ENCODE results near the gene TEAD2.
"Not testable (repeated sequence)": the region's sequence is repeated elsewhere in the genome, so short reads cannot be mapped to it uniquely, and the experiment has no call there.

TEAD2 gene

DNA sequence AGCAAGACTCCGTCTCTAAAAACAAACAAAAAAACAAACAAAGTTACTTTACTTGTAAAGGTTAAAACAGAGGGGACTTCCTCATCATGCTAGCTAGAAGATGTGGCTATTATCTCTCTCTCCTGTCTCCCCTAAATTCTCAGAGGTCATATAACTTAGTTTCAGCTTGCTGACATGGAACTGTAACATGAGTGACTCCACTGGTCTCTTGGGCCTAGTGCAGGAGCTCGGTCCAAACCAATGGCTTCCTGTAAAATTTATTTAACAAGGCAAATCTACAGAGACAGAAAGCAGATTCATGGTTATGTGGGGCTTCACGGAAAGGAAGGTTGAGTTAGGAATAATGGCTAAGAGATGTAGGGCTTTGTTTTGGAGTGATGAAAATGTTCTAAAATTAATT, 16.3 kb upstream of the TEAD2 start:
- H3K27me3 Mint-ChIP-seq (ENCODE audit: low read depth, poor library complexity): peaks cover 6% of the 10 kb centered on the region
- H3K27ac Mint-ChIP-seq: peak overlapping the region; percentile 81
- H3K4me1 Mint-ChIP-seq: peaks cover 7% of the 10 kb centered on the region
- DNase-seq: no peak
- H3K9me3 Mint-ChIP-seq: peaks cover 20% of the 10 kb centered on the region
- H3K4me3 Mint-ChIP-seq: no peak overlapping the region
- TF ChIP-seq, protein P1, sequence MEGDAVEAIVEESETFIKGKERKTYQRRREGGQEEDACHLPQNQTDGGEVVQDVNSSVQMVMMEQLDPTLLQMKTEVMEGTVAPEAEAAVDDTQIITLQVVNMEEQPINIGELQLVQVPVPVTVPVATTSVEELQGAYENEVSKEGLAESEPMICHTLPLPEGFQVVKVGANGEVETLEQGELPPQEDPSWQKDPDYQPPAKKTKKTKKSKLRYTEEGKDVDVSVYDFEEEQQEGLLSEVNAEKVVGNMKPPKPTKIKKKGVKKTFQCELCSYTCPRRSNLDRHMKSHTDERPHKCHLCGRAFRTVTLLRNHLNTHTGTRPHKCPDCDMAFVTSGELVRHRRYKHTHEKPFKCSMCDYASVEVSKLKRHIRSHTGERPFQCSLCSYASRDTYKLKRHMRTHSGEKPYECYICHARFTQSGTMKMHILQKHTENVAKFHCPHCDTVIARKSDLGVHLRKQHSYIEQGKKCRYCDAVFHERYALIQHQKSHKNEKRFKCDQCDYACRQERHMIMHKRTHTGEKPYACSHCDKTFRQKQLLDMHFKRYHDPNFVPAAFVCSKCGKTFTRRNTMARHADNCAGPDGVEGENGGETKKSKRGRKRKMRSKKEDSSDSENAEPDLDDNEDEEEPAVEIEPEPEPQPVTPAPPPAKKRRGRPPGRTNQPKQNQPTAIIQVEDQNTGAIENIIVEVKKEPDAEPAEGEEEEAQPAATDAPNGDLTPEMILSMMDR (IDR thresholded peaks at IDR 0.05): no peak
- peaks cover 10% of the 10 kb centered on the region for H3K36me3 Mint-ChIP-seq (ENCODE audit: low read depth)

DNA sequence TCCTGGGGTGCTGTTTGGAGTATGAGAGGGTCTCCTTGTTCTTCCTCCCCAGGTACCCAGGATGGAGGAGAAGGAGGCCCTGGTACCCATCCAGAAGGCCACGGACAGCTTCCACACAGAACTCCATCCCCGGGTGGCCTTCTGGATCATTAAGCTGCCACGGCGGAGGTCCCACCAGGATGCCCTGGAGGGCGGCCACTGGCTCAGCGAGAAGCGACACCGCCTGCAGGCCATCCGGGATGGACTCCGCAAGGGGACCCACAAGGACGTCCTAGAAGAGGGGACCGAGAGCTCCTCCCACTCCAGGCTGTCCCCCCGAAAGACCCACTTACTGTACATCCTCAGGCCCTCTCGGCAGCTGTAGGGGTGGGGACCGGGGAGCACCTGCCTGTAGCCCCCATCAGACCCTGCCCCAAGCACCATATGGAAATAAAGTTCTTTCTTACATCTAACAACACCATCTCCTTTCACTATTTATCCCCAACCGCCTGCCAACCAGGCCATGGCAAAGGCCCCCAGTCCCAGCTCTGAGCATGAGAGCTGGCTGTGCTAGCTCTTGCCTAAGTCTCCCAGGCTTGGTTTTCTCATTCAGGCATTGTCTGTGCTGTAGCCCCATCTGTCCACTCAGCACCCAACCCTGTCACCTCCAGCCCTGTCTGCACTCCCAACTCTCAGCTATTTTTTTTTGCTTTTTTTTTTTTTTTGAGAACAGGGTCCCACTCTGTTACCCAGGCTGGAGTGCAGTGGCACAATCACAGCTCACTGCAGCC, 12.6 kb upstream of the TEAD2 start:
- DNase-seq: no peak
- H3K9me3 Mint-ChIP-seq: peaks cover 12% of the 10 kb centered on the region
- H3K36me3 Mint-ChIP-seq (ENCODE audit: low read depth): peaks cover 5% of the 10 kb centered on the region

DNA sequence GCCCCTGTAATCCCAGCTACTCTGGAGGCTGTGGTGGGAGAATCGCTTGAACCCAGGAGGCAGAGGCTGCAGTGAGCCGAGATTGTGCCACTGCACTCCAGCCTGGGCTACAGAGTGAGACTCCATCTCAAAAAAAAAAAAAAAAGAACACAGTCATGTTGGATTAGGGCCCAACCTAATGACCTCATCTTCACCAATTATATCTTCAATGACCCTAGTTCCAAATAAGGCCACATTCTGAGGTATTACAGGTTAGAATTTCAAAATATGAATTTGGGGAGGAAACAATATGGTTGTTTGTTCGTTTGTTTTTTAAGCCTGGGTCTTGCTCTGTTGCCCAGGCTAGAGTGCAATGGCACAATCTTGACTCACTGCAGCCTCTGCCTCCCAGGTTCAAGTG, 11.0 kb upstream of the TEAD2 start:
- not testable (repeated sequence) for H3K4me3 Mint-ChIP-seq; H3K4me1 Mint-ChIP-seq; H3K27me3 Mint-ChIP-seq (ENCODE audit: low read depth, poor library complexity); H3K27ac Mint-ChIP-seq; DNase-seq
- Mint-ChIP-seq H3K9me3 (peaks cover 24% of the 10 kb centered on the region), H3K36me3 (ENCODE audit: low read depth) (peaks cover 11% of the 10 kb centered on the region)

More for the DNA sequence above, 12.6 kb upstream of the TEAD2 start:
- peaks cover 6% of the 10 kb centered on the region for H3K27me3 Mint-ChIP-seq (ENCODE audit: low read depth, poor library complexity)
- TF ChIP-seq, protein P1 (IDR thresholded peaks at IDR 0.05): no peak
- H3K4me3 Mint-ChIP-seq: no peak overlapping the region
- H3K4me1 Mint-ChIP-seq: peaks cover 7% of the 10 kb centered on the region
- H3K27ac Mint-ChIP-seq: peak overlapping the region; percentile 57

DNA sequence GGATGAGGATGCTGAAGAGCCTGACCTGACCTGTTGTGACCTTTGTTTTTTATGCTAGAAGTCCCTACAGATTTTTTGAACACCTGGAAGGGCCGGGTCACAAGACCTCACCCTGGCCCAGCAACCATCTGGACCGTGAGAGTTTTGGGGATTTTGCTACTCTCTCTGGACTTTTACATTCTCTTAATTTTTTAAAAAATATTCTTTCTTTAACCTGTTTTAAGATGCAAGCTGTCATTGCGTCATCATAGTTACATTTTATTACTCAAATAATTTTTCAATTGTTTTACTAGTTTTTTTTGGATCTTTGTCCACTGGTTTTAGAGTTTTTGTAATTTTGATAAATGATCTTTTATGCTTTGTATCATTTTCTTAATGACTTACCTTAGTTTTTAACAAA, 9.0 kb upstream of the TEAD2 start:
- H3K27ac Mint-ChIP-seq: no peak overlapping the region
- no peak overlapping the region for H3K4me3 Mint-ChIP-seq
- H3K27me3 Mint-ChIP-seq (ENCODE audit: low read depth, poor library complexity): peaks cover 6% of the 10 kb centered on the region
- H3K9me3 Mint-ChIP-seq: peaks cover 24% of the 10 kb centered on the region
- TF ChIP-seq, protein P1 (IDR thresholded peaks at IDR 0.05): no peak
- no peak for DNase-seq
- no peaks in the 10 kb centered on the region for H3K4me1 Mint-ChIP-seq
- H3K36me3 Mint-ChIP-seq (ENCODE audit: low read depth): peaks cover 11% of the 10 kb centered on the region

DNA sequence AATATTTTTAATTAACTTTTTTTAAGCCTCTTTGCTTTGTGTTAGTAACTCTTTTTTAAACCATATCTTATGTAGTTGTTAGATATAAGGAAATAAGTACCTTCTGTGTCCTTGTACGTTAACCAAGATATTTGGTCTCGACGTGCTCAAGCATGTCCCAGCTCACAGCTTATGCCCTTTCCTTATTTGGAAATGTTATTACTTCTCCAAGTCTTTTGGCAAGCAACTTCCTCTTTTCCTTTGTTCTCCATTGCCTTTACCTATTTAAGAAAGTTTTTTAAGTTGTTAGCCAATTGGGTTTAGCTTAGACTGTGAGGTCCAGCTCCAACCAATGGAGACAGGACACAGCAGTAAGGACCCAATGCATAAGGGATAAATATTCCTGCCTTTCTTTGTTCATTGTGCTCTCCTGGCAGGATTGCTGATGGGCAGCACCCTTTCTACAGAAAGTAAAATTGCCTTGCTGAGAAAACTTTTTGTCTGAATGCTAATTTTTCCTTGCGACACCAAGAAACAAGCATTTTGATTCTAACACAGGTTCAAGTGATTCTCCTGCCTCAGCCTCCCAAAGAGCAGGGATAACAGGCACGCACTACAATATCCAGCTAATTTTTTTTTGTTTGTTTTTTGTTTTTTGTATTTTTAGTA, 6.6 kb upstream of the TEAD2 start:
- no peak for DNase-seq
- Mint-ChIP-seq H3K4me1 (peaks cover 7% of the 10 kb centered on the region), H3K9me3 (peaks cover 24% of the 10 kb centered on the region), H3K4me3 (no peak overlapping the region), H3K27me3 (ENCODE audit: low read depth, poor library complexity) (no peaks in the 10 kb centered on the region), H3K36me3 (ENCODE audit: low read depth) (peaks cover 11% of the 10 kb centered on the region), H3K27ac (no peak overlapping the region)
- TF ChIP-seq, protein P1 (IDR thresholded peaks at IDR 0.05): no peak

DNA sequence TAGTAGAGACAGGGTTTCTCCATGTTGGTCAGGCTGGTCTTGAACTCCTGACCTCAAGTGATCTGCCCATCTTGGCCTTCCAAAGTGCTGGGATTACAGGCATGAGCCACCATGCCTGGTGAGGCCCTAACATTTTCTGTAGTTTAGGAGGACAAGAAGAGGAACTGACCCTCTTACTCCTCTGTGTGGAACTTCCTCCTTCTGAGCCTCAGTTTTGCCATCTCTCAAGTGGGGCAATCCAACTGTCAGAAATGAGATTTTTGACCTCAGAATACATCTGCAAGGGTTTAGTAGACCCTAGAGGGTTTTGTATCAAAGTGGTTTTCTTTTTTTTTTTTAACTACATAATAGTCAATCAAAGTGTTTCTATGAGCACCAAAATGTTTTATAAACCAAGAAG, 3.9 kb upstream of the TEAD2 start:
- H3K4me1 Mint-ChIP-seq: peaks cover 7% of the 10 kb centered on the region
- peaks cover 11% of the 10 kb centered on the region for H3K36me3 Mint-ChIP-seq (ENCODE audit: low read depth)
- DNase-seq: no peak
- H3K9me3 Mint-ChIP-seq: peaks cover 24% of the 10 kb centered on the region
- H3K27ac Mint-ChIP-seq: no peak overlapping the region
- no peaks in the 10 kb centered on the region for H3K27me3 Mint-ChIP-seq (ENCODE audit: low read depth, poor library complexity)
- no peak overlapping the region for H3K4me3 Mint-ChIP-seq
- TF ChIP-seq, protein P1 (IDR thresholded peaks at IDR 0.05): no peak

Measured in nephron progenitor cell (in vitro differentiated cells).